ENCODE results near the gene RBMY1J. TPM values are rescaled to one million over a fixed set of nuclear protein-coding genes. Genes with fewer than 3 reads are reported as not detected.
"Not testable (repeated sequence)": the region's sequence is repeated elsewhere in the genome, so short reads cannot be mapped to it uniquely, and the experiment has no call there.

The RBMY1J gene
- total RNA-seq: not detected
- not detected for polyA plus RNA-seq
- long read RNA-seq, donor 1: 0 reads
- long read RNA-seq, donor 2: 0 reads
- long read RNA-seq, donor 3: 0 reads

DNA sequence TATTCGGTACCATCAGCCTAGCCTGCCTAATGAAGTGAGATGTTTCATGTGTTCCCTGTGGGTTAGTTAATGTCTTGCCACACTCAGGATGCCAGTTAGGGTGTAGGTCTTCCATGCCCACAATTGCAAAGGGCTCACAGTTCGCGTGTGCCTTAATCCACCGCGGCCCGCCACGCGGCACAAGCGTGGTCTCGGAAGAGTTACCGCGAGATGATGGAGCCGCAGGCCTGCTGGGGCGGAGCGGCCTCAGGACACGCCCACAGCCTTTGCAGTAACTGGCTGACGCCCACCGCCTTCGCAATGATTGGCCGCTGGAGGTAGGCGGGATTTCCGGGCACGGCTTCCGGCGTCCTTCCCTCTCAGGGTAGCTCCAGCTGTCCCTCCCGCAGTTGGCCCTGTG is at the start of gene RBMY1J:
Gene RBMY1J, plus strand, starts transcription at position 301 of the 400 bp plus-strand sequence. CDS start 2,038 bp downstream, outside the sequence.
- H3K4me1 ChIP-seq; DNase-seq; H3K27ac ChIP-seq; H3K27me3 ChIP-seq; intact Hi-C loops (cut with DNase I); H3K36me3 ChIP-seq; ATAC-seq; H3K9me3 ChIP-seq; H3K4me3 ChIP-seq: not testable (repeated sequence)
- WGBS, 4 donors: no CpG with 5 or more reads among the region's 26 CpGs

DNA sequence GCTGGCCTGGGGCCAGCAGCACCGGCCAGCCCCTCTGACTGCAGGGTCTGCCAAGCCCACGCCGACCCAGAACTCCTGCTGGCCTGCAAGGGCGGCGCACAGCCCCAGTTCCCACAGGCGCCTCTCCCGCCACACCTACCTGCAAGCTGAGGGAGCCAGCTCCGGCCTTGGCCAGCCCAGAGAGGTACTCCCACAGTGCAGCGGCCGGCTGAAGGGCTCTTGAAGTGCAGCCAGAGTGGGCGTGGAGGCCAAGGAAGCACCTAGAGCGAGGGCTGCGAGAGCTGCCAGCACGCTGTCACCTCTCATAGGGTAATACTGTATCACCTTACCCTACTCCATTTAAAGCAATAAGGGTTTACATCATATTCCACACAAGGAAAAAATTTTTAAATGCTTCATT is 35.8 kb upstream of the RBMY1J start:
- 81 to 82% methylated on average over 14 of the region's 14 CpGs; no CpG with 5 or more reads in 2 of the 4 donors for WGBS, 4 donors
- ATAC-seq (no peak), DNase-seq (no peak)
- H3K27me3 ChIP-seq: no peaks in the 10 kb centered on the region
- H3K36me3 ChIP-seq: no peaks in the 10 kb centered on the region
- no peak overlapping the region for H3K27ac ChIP-seq
- TF ChIP-seq, protein P1, sequence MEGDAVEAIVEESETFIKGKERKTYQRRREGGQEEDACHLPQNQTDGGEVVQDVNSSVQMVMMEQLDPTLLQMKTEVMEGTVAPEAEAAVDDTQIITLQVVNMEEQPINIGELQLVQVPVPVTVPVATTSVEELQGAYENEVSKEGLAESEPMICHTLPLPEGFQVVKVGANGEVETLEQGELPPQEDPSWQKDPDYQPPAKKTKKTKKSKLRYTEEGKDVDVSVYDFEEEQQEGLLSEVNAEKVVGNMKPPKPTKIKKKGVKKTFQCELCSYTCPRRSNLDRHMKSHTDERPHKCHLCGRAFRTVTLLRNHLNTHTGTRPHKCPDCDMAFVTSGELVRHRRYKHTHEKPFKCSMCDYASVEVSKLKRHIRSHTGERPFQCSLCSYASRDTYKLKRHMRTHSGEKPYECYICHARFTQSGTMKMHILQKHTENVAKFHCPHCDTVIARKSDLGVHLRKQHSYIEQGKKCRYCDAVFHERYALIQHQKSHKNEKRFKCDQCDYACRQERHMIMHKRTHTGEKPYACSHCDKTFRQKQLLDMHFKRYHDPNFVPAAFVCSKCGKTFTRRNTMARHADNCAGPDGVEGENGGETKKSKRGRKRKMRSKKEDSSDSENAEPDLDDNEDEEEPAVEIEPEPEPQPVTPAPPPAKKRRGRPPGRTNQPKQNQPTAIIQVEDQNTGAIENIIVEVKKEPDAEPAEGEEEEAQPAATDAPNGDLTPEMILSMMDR (IDR thresholded peaks at IDR 0.05): no peak
- TF ChIP-seq POLR2A (IDR thresholded peaks at IDR 0.05): no peak
- no peaks in the 10 kb centered on the region for H3K4me1 ChIP-seq
- intact Hi-C loops (cut with DNase I): no loop called here
- H3K9me3 ChIP-seq: no peaks in the 10 kb centered on the region
- H3K4me3 ChIP-seq: no peak overlapping the region

DNA sequence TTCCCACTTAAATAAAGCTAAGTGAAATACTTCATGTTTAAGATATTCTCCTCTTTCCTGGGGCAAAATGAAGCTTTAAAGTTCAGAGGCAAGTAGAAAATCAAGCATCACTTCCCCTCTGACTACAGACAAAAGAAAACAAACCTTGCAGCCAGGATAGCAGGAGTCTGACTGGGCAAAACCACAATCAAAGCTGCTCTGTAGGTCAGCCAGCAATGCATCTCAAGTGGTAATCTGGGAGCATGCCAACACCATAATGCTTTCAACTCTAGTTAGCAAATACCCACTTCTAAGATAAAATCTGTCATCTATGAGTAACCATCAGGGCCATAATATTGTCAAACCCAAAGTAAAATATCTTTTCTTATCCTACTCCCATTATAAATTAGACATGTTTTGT is 32.6 kb upstream of the RBMY1J start:
- H3K27me3 ChIP-seq: no peaks in the 10 kb centered on the region
- TF ChIP-seq, protein P1 (IDR thresholded peaks at IDR 0.05): no peak
- no peak for TF ChIP-seq POLR2A (IDR thresholded peaks at IDR 0.05)
- no peak overlapping the region for H3K27ac ChIP-seq
- no peak overlapping the region for H3K4me3 ChIP-seq
- no peaks in the 10 kb centered on the region for H3K36me3 ChIP-seq
- H3K9me3 ChIP-seq: no peaks in the 10 kb centered on the region
- no peaks in the 10 kb centered on the region for H3K4me1 ChIP-seq
- intact Hi-C loops (cut with DNase I): no loop called here
- DNase-seq (no peak), ATAC-seq (no peak)

DNA sequence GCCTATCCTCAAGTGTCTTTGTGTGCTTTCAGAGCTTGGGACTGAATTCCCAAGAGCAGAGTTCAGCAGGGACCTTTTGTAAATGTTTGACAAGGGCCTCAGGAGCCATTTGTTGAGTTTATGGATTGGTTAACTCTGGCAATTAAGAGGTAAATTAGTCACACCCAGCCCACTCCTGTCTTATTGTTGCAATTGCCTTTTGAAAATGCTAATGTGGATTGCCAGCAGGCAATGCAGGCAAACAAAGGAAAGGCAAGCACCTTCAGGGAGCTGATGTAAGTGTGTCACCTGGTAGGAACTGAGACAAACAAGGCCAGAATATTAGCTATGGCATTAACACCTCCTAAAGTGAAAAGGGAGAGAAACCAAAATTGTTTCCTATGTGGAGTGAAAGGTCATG is 29.7 kb upstream of the RBMY1J start:
- no peaks in the 10 kb centered on the region for H3K27me3 ChIP-seq
- H3K9me3 ChIP-seq: no peaks in the 10 kb centered on the region
- DNase-seq: no peak
- TF ChIP-seq, protein P1 (IDR thresholded peaks at IDR 0.05): no peak
- TF ChIP-seq POLR2A (IDR thresholded peaks at IDR 0.05): no peak
- H3K27ac ChIP-seq: no peak overlapping the region
- no peak overlapping the region for H3K4me3 ChIP-seq
- H3K4me1 ChIP-seq: no peaks in the 10 kb centered on the region
- intact Hi-C loops (cut with DNase I): no loop called here
- ATAC-seq: no peak
- no peaks in the 10 kb centered on the region for H3K36me3 ChIP-seq

DNA sequence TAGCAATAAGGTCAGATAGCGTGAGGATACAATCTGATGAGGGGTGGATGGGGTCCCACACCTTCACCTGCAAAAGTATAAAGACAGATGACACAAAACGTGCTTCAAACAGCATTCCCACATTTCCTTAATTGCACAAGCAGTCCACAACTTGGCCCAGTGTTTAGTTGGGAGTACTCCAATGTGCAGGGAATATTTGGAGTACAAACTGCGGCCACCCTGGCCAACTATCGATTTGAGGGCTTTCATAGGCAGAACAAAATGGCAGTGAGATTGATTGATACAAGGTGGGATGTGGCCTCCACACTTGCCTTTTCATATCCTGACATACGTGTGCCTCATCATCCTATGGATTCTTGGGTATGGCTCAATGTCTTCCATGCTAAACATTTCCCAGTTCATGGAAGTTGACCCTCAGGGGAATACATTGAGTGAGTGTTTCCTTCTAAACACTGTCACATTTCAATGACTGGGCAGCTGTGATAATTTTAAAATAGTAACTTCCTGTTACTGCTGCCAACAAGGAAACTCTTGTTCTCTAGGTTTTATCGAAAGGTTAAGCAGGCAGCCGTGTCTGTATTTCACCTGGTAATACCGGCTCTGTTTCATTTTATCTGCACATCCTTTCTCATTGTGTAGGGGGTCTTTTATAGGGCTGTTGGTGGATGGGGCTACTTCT is 41.6 kb downstream of the RBMY1J start:
- H3K4me1 ChIP-seq; H3K27ac ChIP-seq; H3K4me3 ChIP-seq; DNase-seq; intact Hi-C loops (cut with DNase I); H3K36me3 ChIP-seq; H3K9me3 ChIP-seq; H3K27me3 ChIP-seq: not testable (repeated sequence)
- peak in 1 of 4 donors; percentile 41 for ATAC-seq
- WGBS, 4 donors: no CpG with 5 or more reads among the region's 8 CpGs

DNA sequence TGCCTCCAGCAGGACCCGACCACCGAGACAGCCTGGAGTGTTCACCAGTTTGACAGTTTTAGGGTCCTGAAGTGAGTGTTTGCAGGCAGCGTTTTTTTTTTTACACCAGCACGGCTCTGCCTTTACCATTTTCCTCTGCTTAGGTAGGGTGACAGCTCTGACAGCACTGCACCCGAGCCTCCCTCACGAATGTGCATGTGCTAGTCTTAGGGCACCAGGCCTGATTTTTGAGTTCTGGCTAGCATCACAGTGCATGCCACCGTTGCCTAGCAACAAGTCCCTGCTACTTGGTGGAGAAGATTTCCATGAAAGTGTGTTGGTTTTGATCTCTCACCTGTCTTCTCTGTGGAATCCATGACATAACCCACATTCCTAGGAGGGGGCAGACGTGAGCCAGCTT is 52.3 kb downstream of the RBMY1J start:
- intact Hi-C loops (cut with DNase I); H3K9me3 ChIP-seq; H3K4me3 ChIP-seq; H3K27ac ChIP-seq; H3K36me3 ChIP-seq; H3K4me1 ChIP-seq; H3K27me3 ChIP-seq; DNase-seq: not testable (repeated sequence)
- no CpG with 5 or more reads among the region's 8 CpGs for WGBS, 4 donors
- peak in 1 of 4 donors; percentile 87 for ATAC-seq

DNA sequence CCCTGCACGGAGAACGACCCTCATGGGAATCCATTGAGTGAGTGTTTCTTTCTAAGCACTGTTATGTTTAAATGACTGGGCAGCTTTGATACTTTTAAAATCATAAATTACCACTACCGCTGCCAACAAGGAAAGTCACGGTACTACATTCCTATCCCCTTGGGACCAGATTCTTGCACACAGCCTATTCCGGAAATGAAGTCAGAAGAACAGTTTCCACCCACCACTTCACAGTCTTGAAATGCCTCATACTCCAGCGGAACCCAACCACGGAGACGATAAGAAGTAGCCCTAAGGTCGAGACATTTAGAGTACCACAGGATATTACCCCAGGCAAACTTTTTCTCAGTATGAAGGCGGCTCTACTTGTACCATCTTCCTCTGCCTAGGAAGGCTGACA is 58.8 kb downstream of the RBMY1J start:
- not testable (repeated sequence) for H3K9me3 ChIP-seq, DNase-seq, H3K27me3 ChIP-seq

More for the DNA sequence above, 58.8 kb downstream of the RBMY1J start:
- ATAC-seq: peak in 1 of 4 donors; percentile 53
- H3K4me3 ChIP-seq; H3K36me3 ChIP-seq; H3K4me1 ChIP-seq; intact Hi-C loops (cut with DNase I); H3K27ac ChIP-seq: not testable (repeated sequence)
- no CpG with 5 or more reads among the region's 10 CpGs for WGBS, 4 donors

All from heart left ventricle (tissue), 16 donors.